ENCODE data around the gene TRIM72. TPM values are rescaled to one million over a fixed set of nuclear protein-coding genes. Genes with fewer than 3 reads are reported as not detected.
"Not testable (repeated sequence)": the region's sequence is repeated elsewhere in the genome, so short reads cannot be mapped to it uniquely, and the experiment has no call there.

TRIM72 gene, protein sequence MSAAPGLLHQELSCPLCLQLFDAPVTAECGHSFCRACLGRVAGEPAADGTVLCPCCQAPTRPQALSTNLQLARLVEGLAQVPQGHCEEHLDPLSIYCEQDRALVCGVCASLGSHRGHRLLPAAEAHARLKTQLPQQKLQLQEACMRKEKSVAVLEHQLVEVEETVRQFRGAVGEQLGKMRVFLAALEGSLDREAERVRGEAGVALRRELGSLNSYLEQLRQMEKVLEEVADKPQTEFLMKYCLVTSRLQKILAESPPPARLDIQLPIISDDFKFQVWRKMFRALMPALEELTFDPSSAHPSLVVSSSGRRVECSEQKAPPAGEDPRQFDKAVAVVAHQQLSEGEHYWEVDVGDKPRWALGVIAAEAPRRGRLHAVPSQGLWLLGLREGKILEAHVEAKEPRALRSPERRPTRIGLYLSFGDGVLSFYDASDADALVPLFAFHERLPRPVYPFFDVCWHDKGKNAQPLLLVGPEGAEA
- total RNA-seq (2014; rRNA removed; shearing (Covaris generic)): 0.16 TPM in 1 of 2 replicates, not detected in the other
- polyA plus RNA-seq (2015; cell fraction: cytosol; rRNA removed): not detected in 2 replicates
- polyA plus RNA-seq (2015; cell fraction: nucleus; rRNA removed): 0.97 TPM in 1 of 2 replicates, not detected in the other

DNA sequence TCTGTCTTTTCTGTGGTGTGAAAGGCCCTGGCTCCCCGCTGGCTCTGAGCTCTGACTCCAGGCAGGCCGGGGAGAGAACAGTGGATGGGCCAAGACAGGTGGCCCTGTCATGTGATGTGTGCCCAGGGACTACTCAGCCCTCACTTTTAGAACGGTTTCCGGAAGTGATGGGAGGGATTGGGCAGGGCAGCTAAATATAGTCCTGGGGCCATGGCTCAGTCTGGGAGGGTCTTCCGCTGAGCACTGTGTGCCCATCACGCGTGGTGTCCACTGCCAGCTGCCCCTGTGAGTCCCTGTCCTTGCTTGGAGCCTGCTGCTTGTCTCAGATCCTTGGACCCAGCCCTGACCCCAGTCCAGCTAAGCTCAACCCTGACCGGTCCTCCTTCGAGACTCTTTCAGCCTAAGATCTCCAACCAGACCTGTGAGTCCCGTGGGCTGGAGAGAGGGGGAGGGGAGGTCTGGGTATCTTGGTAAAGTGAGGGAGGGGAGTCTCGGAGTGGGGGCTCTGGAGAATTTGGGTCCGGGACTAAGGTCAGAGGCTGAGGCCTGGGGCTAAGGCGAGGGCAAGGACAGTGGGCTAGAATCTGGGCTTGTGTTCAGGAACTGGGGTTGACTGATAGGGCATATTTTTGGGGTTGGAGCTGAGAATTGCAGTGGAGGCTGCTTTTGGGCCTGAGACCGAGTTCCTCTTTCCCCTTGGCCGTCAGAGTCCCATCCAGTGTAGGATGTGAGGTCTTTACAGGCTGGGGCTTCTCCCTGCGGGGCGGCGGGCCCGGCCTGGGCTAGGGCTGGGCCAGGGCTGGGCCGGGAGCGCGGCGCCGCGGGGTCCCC lies at the start of gene TRIM72:
Gene TRIM72 (plus strand): TSS at position 243 of the 831 bp plus-strand sequence. CDS start 620 bp downstream, outside the sequence.
- in situ Hi-C loops (cut with HindIII; ENCODE audit: low pct_unique_long_range_greater_than_20kb, low sequenced_read_pairs): no loop called here

GRCh38 chr16:31167315-31167714 lies 46.6 kb upstream of the TRIM72 start:
- DNase-seq (ENCODE audit: low read depth, low spot score): no peak
- in situ Hi-C loops (cut with HindIII; ENCODE audit: low pct_unique_long_range_greater_than_20kb, low sequenced_read_pairs): no loop called here

More for the DNA sequence above, at the start of gene TRIM72:
- no peak for DNase-seq (ENCODE audit: low read depth, low spot score)

DNA sequence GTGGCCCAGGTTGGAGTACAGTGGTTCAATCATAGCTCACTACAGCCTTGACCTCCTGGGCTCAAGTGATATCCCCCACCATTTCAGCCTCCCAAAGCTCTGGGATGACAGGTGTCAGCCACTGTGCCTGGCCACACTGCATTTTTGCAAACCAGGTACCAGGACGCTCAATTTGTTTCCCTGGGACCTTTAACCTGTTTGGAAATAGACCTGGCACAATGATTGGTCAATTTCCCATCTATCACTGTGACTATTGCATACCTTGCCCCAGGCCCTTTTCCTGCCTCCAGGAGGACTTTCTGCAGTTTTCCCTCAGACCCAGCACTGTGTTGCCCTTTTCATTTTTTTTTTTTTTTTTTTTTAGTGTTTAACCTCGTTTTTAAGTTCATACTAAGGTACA lies 45.1 kb upstream of the TRIM72 start:
- no peak for DNase-seq (ENCODE audit: low read depth, low spot score)
- in situ Hi-C loops (cut with HindIII; ENCODE audit: low pct_unique_long_range_greater_than_20kb, low sequenced_read_pairs): no loop called here

- peak; percentile 52 for DNase-seq (ENCODE audit: low read depth, low spot score)
- in situ Hi-C loops (cut with HindIII; ENCODE audit: low pct_unique_long_range_greater_than_20kb, low sequenced_read_pairs): not testable (repeated sequence)
Observed at GRCh38 chr16:31170048-31170447, 43.9 kb upstream of the TRIM72 start.

- peak; percentile 84 for DNase-seq (ENCODE audit: low read depth, low spot score)
- in situ Hi-C loops (cut with HindIII; ENCODE audit: low pct_unique_long_range_greater_than_20kb, low sequenced_read_pairs): no loop called here
Observed at GRCh38 chr16:31177136-31177535, 36.8 kb upstream of the TRIM72 start.

GRCh38 chr16:31179219-31179746 lies 34.6 kb upstream of the TRIM72 start:
- in situ Hi-C loops (cut with HindIII; ENCODE audit: low pct_unique_long_range_greater_than_20kb, low sequenced_read_pairs): no loop called here
- no peak for DNase-seq (ENCODE audit: low read depth, low spot score)

GRCh38 chr16:31179747-31180459 lies 34.0 kb upstream of the TRIM72 start, which contains the start of gene FUS:
FUS (plus strand) TSS chr16:31180139; CDS start chr16:31180215, 76 bp downstream.
- in situ Hi-C loops (cut with HindIII; ENCODE audit: low pct_unique_long_range_greater_than_20kb, low sequenced_read_pairs): no loop called here
- peak; percentile 84 for DNase-seq (ENCODE audit: low read depth, low spot score)

- in situ Hi-C loops (cut with HindIII; ENCODE audit: low pct_unique_long_range_greater_than_20kb, low sequenced_read_pairs): no loop called here
- peak; percentile 52 for DNase-seq (ENCODE audit: low read depth, low spot score)
Observed at GRCh38 chr16:31181102-31181830, 32.7 kb upstream of the TRIM72 start.

DNA sequence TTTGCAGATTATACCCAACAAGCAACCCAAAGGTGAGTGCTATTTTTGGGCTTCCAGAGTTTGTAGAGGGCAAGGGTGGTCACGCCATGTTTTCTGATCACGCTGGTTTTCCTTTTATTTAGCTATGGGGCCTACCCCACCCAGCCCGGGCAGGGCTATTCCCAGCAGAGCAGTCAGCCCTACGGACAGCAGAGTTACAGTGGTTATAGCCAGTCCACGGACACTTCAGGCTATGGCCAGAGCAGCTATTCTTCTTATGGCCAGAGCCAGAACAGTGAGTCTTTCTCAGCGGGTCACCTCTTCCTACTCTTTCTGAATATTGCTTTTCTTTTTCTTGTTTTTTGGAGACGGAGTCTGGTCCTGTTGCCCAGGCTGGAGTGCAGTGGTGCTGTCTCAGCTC lies 31.5 kb upstream of the TRIM72 start:
- in situ Hi-C loops (cut with HindIII; ENCODE audit: low pct_unique_long_range_greater_than_20kb, low sequenced_read_pairs): no loop called here
- DNase-seq (ENCODE audit: low read depth, low spot score): no peak

DNA sequence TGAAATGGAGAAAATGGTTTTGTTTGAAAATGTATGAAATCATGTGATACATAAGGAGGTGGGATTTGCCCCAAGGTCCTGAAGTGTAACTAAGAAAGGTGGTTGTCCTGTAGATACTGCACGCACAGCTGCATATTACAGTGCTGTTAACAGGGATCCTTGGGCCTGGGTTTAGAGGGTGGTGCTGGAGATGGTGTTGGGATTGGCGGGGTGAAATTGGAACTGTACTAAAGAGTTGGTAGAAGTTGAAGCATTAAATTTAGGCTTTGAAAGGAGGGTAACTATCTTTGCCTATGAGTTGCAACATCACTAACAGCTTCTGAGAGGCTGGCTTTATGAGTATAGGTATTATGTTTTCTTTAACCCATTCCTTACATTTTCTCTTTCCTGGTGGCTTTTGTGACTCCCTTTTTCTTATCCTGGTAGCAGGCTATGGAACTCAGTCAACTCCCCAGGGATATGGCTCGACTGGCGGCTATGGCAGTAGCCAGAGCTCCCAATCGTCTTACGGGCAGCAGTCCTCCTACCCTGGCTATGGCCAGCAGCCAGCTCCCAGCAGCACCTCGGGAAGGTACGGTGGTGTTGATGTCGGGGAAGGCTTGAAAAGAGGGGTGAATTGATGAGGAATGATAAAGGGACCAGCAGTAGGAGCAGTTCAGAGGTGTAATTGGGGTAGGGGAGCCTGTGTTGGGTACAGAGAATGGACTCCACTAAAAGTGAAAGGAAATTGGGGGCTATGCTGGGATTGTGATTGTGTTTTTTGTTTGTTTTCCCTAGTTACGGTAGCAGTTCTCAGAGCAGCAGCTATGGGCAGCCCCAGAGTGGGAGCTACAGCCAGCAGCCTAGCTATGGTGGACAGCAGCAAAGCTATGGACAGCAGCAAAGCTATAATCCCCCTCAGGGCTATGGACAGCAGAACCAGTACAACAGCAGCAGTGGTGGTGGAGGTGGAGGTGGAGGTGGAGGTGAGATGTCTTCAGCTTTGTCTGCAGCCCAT lies 30.2 kb upstream of the TRIM72 start:
- no peak for DNase-seq (ENCODE audit: low read depth, low spot score)
- in situ Hi-C loops (cut with HindIII; ENCODE audit: low pct_unique_long_range_greater_than_20kb, low sequenced_read_pairs): no loop called here

- no peak for DNase-seq (ENCODE audit: low read depth, low spot score)
- in situ Hi-C loops (cut with HindIII; ENCODE audit: low pct_unique_long_range_greater_than_20kb, low sequenced_read_pairs): no loop called here
Observed at GRCh38 chr16:31184888-31185287, 29.0 kb upstream of the TRIM72 start.

DNA sequence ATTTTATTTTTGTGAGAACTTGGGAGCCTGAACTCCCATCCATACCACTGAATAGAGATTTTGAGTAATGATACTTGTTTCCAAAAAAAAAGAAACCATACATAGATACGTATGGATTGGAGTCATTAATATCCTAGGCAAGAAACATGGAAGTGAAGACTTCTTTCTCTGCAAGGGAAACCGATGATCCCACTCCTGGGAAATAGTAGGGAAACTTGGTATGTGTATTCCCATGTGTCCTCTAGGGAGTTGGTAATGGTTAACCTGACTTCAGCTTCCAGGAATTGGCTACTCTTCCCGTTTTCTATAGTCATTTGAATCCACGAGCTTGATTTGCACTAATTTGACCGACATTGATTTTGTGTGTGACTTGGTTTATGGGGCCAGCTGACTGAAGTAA lies 28.6 kb upstream of the TRIM72 start:
- in situ Hi-C loops (cut with HindIII; ENCODE audit: low pct_unique_long_range_greater_than_20kb, low sequenced_read_pairs): no loop called here
- DNase-seq (ENCODE audit: low read depth, low spot score): no peak

GRCh38 chr16:31186176-31186575 lies 27.7 kb upstream of the TRIM72 start:
- in situ Hi-C loops (cut with HindIII; ENCODE audit: low pct_unique_long_range_greater_than_20kb, low sequenced_read_pairs): no loop called here
- DNase-seq (ENCODE audit: low read depth, low spot score): no peak

DNA sequence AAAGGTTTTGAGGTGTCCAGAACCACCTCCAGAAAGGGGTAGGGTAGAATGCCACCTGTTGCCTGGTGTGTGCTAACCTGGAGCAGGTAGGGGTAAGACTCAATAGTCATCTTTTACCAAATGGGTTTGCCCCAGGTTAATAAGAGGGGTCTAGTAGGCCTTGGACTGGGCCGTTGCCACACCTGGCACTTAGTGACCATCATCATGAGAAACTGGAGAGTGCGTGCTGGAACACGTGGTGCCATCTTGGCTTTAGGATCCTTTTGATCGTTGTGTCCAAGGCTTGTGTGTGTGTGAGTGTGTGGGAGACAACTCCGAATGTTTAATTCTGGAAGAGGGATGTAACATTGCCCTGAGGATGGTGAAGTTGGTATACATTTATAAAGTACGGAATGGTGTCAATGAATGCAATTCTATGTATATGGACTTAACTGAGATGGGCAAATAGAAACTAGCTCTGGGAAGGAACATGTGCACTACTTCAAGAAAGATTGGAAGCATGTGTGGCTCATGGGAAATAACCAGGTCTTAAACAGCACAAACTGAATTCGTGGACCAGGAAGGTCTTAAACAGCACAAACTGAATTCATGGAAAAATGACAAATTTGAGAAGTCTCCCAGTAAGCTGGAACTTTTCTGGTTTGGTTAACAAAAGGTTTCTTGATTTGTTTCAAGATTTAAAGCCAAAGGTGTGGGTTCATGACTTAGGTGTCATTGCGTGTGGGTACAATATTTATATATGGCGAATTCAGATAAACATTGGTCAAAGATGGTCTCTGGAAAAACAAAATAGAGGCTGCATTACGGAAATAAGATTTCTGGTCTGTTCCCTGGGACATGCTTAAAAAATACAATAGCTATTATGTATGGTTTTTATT lies 26.8 kb upstream of the TRIM72 start:
- DNase-seq (ENCODE audit: low read depth, low spot score): no peak
- in situ Hi-C loops (cut with HindIII; ENCODE audit: low pct_unique_long_range_greater_than_20kb, low sequenced_read_pairs): no loop called here

DNA sequence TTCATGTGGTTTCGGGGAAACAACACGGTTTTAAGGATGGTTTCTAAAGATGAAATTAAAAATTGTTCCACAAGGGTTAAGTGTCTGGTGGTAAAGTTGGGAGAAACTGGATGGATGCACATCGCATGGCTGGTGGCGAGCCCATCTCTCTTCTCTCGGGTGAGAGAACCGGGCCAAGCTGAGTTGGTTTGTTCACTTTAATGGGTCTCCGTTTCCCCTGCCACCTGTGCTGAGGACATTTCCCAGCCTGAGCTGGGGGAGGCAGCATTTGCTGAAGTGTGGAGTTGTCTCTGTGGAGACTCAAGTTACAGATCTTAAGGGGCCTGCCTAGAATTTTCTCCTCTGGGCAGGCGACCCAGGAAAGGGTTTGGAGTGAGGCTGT lies 26.1 kb upstream of the TRIM72 start:
- DNase-seq (ENCODE audit: low read depth, low spot score): no peak
- in situ Hi-C loops (cut with HindIII; ENCODE audit: low pct_unique_long_range_greater_than_20kb, low sequenced_read_pairs): no loop called here
